HEK293 (cell line): ENCODE measurements around the gene PDLIM5.
A peak's percentile ranks its signal among the peaks of the same experiment; 100 is the strongest.

ENCODE experiments used
- CTCF ChIA-PET: fragments of 350-600 bp; formaldehyde crosslinking; extraction: SDS; loops from one replicate; lab custom pipeline; 2021; ENCODE audit warnings: antibody characterized with exemption; lab: Yijun Ruan, JAX
- POLR2A ChIA-PET: fragments of 300-600 bp; formaldehyde crosslinking; extraction: SDS; loops from one replicate; lab custom pipeline; 2020; ENCODE audit warnings: antibody characterized with exemption, inconsistent platforms; lab: Yijun Ruan, JAX
- H3K27ac ChIP-seq: fragments of 200-500 bp; sonication (Bioruptor generic); 2 replicates; pipeline ENCODE4 v1.5.1; 2014; ENCODE audit warnings: low read depth, low read length, control low read depth, inconsistent platforms; ENCODE audit errors: extremely low read depth
- H3K36me3 ChIP-seq, 2 experiments: fragments of 200-500 bp in 1 of 2; sonication (Bioruptor generic) in 1 of 2; 1 replicate in 1 of 2; 2 replicates in 1 of 2; pipeline ENCODE4 v1.5.1; 2014 to 2017; ENCODE audit warnings: inconsistent platforms in 2 of 2, low read length in 2 of 2; ENCODE audit not compliant: control insufficient read depth in 2 of 2, insufficient read depth in 1 of 2
- H3K4me1 ChIP-seq: fragments of 200-500 bp; sonication (Bioruptor generic); 2 replicates; pipeline ENCODE4 v1.5.1; 2014; ENCODE audit warnings: mild to moderate bottlenecking, low read length, inconsistent platforms; ENCODE audit not compliant: control insufficient read depth, insufficient read depth
- H3K4me3 ChIP-seq: 2 replicates; pipeline ENCODE4 v1.5.1; 2011; ENCODE audit warnings: low read depth, mild to moderate bottlenecking, control low read depth, low read length, moderate library complexity
- H3K9me3 ChIP-seq: fragments of 200-500 bp; sonication (Bioruptor generic); 2 replicates; pipeline ENCODE4 v1.5.1; 2014; ENCODE audit warnings: low read depth, low read length, inconsistent platforms; ENCODE audit not compliant: control insufficient read depth, insufficient read depth
- ELK4 ChIP-seq: IDR thresholded peaks from 2 replicates; pipeline ENCODE4 v1.6.1; 2011; ENCODE audit warnings: mild to moderate bottlenecking, low read depth, low read length, borderline replicate concordance
- KLF9 ChIP-seq: fragments of 450-650 bp; formaldehyde crosslinking; IDR thresholded peaks from 2 replicates; pipeline ENCODE4 v1.5.1; 2016; ENCODE audit warnings: missing biosample characterization, missing genetic modification characterization, low read depth
- SP7 ChIP-seq: fragments of 450-650 bp; formaldehyde crosslinking; IDR thresholded peaks from 2 replicates; pipeline ENCODE4 v1.5.1; 2016; ENCODE audit warnings: missing biosample characterization, missing genetic modification characterization
- TSHZ1 ChIP-seq: fragments of 450-650 bp; formaldehyde crosslinking; IDR thresholded peaks from 2 replicates; pipeline ENCODE4 v1.5.1; 2016; ENCODE audit warnings: missing biosample characterization, missing genetic modification characterization, borderline replicate concordance
- ZBTB1 ChIP-seq: fragments of 450-650 bp; formaldehyde crosslinking; IDR thresholded peaks from 2 replicates; pipeline ENCODE4 v1.5.1; 2016; ENCODE audit warnings: missing biosample characterization, missing genetic modification characterization
- ZBTB17 ChIP-seq: fragments of 450-650 bp; formaldehyde crosslinking; IDR thresholded peaks from 2 replicates; pipeline ENCODE4 v1.5.1; 2016; ENCODE audit warnings: missing biosample characterization, missing genetic modification characterization
- ZBTB20 ChIP-seq: fragments of 450-650 bp; formaldehyde crosslinking; IDR thresholded peaks from 2 replicates; pipeline ENCODE4 v1.5.1; 2016; ENCODE audit warnings: missing biosample characterization, missing genetic modification characterization
- ZBTB8A ChIP-seq: fragments of 450-650 bp; formaldehyde crosslinking; IDR thresholded peaks from 2 replicates; pipeline ENCODE4 v1.5.1; 2016; ENCODE audit warnings: missing biosample characterization, missing genetic modification characterization
- ZIC2 ChIP-seq: fragments of 450-650 bp; formaldehyde crosslinking; IDR thresholded peaks from 2 replicates; pipeline ENCODE4 v1.5.1; 2016; ENCODE audit warnings: missing biosample characterization, missing genetic modification characterization
- ZNF174 ChIP-seq: fragments of 450-650 bp; formaldehyde crosslinking; IDR thresholded peaks from 2 replicates; pipeline ENCODE4 v1.5.0; 2017; ENCODE audit warnings: missing biosample characterization, mild to moderate bottlenecking, missing genetic modification characterization
- ZNF280D ChIP-seq: fragments of 450-650 bp; formaldehyde crosslinking; IDR thresholded peaks from 2 replicates; pipeline ENCODE4 v1.5.1; 2016; ENCODE audit warnings: missing biosample characterization, missing genetic modification characterization
- ZNF561 ChIP-seq: fragments of 450-650 bp; IDR thresholded peaks from 2 replicates; pipeline ENCODE4 v1.5.1; 2018; ENCODE audit warnings: missing biosample characterization, missing genetic modification characterization, borderline replicate concordance
- ZNF664 ChIP-seq: fragments of 450-650 bp; formaldehyde crosslinking; IDR thresholded peaks from 2 replicates; pipeline ENCODE4 v1.5.1; 2016; ENCODE audit warnings: missing biosample characterization, missing genetic modification characterization
- ZNF704 ChIP-seq: fragments of 450-650 bp; formaldehyde crosslinking; IDR thresholded peaks from 2 replicates; pipeline ENCODE4 v1.5.1; 2016; ENCODE audit warnings: missing biosample characterization, missing genetic modification characterization
- TF ChIP-seq, protein P1 (sequence below): fragments of 450-650 bp; formaldehyde crosslinking; IDR thresholded peaks from 2 replicates; pipeline ENCODE4 v1.5.1; 2017; ENCODE audit warnings: missing biosample characterization, missing genetic modification characterization

PDLIM5 gene

DNA sequence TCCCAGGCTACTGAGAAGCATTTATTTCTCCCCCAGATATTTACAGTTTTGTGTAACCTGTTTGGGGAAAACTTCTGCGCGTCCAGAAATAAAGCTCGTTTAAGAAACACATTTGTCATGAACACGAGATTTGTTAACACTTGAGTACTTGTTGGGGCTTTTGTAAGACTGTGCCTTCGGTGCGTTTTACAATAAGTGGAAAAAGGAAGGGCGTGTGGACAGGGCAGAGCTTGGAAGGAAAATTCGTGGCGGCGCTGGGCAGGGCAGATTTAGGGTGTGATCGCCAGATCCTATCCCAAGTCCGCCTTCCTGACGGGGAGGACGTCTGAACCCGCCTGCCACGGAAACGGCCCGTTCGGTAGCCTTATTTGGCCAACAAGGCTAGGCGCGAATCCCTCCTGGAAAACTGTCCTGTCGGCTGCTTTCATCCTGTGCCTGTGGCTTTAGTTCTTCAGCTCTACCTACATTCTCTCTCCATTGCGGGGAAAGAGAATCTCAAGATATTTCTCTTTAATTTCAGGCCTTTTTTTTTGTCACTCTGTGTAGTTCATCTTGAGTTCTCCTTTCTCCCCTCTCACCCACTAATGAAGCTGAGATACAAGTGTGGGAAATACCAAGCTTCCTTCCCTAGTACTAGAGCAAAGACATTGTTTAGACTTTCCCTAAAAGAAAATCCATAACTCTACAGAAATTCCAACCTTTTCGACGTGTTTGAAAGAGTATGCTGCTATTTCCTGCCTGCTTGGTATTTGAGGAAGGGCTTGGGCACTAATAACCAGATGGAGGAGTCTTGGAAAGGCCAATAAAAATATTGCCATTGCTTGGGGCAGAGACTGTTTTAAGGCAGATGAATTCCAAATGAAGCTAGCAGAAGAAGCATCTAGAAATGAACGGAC, 982 bp downstream of the PDLIM5 start (continued):
- TF ChIP-seq ZNF280D (tag by site-specific recombination) (no peak), ELK4 (peak; percentile 94), ZIC2 (tag by site-specific recombination) (no peak), SP7 (tag by site-specific recombination) (no peak), ZBTB17 (tag by site-specific recombination) (peak; percentile 47; the same call in 1 of the 2 replicates), ZNF664 (tag by site-specific recombination) (no peak), ZNF704 (tag by site-specific recombination) (no peak), ZNF561 (tag by site-specific recombination) (no peak), ZBTB20 (peak; percentile 28; the same call in 1 of the 2 replicates), ZNF174 (tag by site-specific recombination) (no peak), TSHZ1 (tag by site-specific recombination) (no peak), KLF9 (tag by site-specific recombination) (no peak), ZBTB8A (no peak)
- TF ChIP-seq, all 188 proteins: peak for 17

DNA sequence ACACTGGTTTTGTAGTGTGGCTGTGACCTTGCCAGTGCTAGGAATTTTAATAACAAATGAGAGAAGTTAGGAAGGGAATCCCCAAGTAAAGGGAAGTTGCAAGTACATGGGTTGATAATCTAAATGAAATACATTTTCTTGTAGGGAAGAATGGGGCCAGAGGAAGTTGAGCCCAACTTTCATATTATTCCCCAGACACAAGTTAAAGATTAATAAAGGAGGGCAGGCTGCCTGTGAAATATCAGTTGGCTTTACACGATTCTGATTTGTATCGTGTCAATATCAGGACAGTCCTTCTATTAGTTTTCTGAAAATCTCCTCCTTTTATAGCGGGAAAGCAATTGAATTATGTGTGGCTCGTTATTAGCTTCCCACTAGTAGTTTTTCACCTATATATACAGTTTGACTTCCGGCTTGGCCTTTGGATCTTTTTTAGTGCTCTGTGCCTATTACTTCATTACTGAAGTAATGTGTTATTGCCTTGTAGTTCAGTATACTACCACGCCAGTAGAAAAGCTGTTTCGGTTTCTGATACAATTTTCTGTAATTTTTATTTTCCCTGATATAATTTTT, 1.7 kb downstream of the PDLIM5 start:
- Histone ChIP-seq H3K4me1 (peaks cover 6% of the 10 kb centered on the region; the same call in 1 of the 2 replicates), H3K27ac (peak overlapping the region; percentile 85)
- POLR2A ChIA-PET, result interaction anchor here (1.0 to 1.2 kb wide), 2 partner anchors 9 to 10 kb away, joined by 3 read pairs; no protein-coding TSS in a partner anchor
- no peak for TF ChIP-seq ZBTB1 (tag by site-specific recombination)
- TF ChIP-seq, protein P1, sequence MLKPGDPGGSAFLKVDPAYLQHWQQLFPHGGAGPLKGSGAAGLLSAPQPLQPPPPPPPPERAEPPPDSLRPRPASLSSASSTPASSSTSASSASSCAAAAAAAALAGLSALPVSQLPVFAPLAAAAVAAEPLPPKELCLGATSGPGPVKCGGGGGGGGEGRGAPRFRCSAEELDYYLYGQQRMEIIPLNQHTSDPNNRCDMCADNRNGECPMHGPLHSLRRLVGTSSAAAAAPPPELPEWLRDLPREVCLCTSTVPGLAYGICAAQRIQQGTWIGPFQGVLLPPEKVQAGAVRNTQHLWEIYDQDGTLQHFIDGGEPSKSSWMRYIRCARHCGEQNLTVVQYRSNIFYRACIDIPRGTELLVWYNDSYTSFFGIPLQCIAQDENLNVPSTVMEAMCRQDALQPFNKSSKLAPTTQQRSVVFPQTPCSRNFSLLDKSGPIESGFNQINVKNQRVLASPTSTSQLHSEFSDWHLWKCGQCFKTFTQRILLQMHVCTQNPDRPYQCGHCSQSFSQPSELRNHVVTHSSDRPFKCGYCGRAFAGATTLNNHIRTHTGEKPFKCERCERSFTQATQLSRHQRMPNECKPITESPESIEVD (tag by site-specific recombination), result peak; percentile 46; the same call in 1 of the 2 replicates
- TF ChIP-seq, all 188 proteins: peak for 1
- Histone ChIP-seq H3K36me3 (peaks cover 0 to 13% of the 10 kb centered on the region in 2 experiments; a peak in 1 of 3 replicates), H3K9me3 (no peaks in the 10 kb centered on the region), H3K4me3 (peak overlapping the region; percentile 91)
- CTCF ChIA-PET, result interaction anchor here (0.6 to 1.9 kb wide), 5 partner anchors 46 to 139 kb away, joined by 3 to 5 read pairs (median 4); no protein-coding TSS in a partner anchor
